VCaP (cell line): ENCODE results near the gene RFX8.

ENCODE experiments used
- H3K27ac ChIP-seq: fragments of 450-650 bp; 2 replicates; pipeline ENCODE4 v1.5.1; 2017
- TF ChIP-seq, protein P1 (sequence below): fragments of 450-650 bp; conservative IDR thresholded peaks from 2 replicates; pipeline ENCODE4 v1.5.1; 2017; ENCODE audit warnings: mild to moderate bottlenecking, moderate library complexity

Gene RFX8

DNA sequence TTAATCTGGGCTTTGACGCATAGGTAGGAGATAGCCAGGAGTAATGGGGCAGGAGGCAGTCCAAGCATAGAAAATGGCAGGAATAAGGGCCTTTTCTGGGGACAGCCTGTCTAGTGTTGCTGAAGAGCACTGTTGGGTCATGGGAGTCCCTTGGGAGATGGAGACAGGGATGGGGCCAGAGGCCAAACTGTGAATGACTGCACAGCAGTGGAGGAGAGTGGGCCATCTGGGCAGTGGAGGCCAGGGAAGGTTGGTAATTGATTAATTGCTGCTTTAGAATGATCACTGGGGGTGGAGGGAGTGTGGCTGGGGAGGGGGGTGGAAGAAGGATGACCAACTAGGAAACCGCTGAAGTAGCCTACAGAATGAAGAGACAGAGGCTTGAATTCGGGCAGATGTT lies 59.0 kb downstream of the RFX8 start:
- no peak overlapping the region for H3K27ac ChIP-seq
- TF ChIP-seq, protein P1, sequence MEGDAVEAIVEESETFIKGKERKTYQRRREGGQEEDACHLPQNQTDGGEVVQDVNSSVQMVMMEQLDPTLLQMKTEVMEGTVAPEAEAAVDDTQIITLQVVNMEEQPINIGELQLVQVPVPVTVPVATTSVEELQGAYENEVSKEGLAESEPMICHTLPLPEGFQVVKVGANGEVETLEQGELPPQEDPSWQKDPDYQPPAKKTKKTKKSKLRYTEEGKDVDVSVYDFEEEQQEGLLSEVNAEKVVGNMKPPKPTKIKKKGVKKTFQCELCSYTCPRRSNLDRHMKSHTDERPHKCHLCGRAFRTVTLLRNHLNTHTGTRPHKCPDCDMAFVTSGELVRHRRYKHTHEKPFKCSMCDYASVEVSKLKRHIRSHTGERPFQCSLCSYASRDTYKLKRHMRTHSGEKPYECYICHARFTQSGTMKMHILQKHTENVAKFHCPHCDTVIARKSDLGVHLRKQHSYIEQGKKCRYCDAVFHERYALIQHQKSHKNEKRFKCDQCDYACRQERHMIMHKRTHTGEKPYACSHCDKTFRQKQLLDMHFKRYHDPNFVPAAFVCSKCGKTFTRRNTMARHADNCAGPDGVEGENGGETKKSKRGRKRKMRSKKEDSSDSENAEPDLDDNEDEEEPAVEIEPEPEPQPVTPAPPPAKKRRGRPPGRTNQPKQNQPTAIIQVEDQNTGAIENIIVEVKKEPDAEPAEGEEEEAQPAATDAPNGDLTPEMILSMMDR = no peak

DNA sequence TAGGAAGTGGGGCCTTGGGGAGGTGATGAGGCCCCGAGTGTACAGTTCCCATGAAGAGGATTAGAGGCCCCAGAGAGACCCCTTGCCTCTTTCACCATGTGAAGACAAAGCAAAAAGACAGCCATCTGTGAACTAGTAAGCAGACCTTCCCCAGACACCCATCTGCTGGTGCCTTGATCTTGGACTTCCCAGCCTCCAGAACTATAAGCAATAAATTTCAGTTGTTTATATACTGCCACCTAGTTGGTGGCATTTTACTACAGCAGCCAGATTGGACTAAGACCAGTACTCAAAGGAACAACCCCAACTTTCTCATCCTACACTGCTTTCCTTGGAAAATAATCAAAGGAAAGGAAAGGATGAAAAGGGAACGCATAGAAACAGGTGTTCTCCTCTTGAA lies 59.7 kb downstream of the RFX8 start:
- no peak overlapping the region for H3K27ac ChIP-seq
- TF ChIP-seq, protein P1 = 0 out of 2 replicates have a peak, but pooled peaks have one; percentile 7

DNA sequence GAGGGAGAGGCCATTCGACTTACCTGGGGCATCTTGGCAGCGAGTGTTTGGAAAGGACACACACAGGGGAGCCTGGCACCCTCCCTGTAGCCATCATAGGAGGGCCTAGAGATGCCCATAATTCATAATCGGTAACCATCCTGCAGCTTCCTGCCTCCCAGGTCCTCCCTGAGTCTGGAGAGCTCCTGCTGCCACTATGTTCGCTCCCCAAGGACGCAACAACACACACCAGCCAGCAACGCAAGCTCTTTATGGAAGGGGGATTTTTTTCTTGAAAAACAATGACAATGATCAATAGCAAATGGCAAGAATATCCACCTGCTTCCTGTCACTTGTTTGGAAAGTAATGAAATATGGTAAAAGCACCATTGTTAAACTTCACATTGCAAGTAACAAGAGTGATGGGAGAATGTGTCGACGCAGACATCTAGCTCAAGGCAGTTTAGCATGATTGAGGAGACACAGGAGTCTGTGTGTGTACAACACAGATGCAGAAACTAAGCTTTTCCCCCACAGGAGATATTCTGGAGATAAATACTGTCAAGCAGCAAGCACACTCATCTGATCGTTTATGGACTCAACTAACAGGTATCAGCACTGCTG lies 62.7 kb downstream of the RFX8 start:
- TF ChIP-seq, protein P1 = no peak
- H3K27ac ChIP-seq = no peak overlapping the region

DNA sequence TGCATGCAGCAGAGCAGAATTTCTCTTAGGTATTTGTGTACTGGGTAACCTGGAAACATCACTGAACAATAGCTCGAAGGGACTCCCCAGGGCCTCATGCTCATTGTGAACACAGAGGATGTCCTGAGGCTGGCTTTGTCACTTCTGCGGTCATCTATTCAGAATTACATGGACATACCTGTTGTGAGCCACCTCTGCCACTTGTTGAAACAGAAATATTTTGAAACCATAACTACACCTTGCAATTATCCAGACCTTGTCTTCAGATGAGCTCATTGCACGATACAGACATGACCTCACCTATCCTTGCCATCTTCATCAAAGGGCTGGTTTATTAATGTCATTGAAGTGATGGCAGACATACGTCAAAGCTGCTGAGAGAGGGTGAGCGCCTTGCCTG lies 64.2 kb downstream of the RFX8 start:
- TF ChIP-seq, protein P1 = no peak
- H3K27ac ChIP-seq = no peak overlapping the region

DNA sequence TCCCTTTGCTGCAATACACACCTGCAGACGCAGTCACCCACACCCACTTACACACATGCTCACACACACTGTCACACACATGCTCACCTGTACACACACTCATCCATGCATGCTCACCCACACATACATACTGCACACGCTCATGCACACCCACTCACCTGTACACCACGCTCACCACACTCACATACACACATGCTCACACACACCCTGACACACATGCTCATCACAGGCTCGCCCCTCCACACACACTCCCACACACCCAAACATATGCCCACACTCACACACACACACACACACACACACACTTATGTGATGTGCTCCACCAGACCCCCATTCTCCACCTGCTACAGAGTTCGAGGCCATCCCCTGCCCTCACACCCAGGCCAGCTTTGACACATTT lies 64.8 kb downstream of the RFX8 start:
- H3K27ac ChIP-seq = no peak overlapping the region
- TF ChIP-seq, protein P1 = no peak

DNA sequence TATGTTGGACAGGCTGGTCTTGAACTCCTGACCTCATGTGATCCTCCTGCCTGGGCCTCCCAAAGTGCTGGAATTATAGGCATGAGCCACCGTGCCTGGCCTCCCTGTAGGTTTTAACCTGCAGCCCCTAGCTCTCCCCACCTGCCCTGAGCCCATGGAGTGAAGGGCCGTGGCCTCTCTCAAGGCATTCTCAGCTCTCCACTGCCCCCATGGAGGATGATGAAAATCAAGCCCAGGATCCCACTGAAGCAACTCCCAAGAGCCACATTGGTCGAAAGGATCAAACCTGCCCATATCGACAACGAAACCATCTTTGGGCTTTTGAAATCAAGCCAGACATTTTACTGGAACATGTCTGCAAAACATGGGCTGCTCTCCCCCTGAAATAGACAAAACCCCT lies 65.2 kb downstream of the RFX8 start:
- TF ChIP-seq, protein P1 = no peak
- H3K27ac ChIP-seq = no peak overlapping the region

DNA sequence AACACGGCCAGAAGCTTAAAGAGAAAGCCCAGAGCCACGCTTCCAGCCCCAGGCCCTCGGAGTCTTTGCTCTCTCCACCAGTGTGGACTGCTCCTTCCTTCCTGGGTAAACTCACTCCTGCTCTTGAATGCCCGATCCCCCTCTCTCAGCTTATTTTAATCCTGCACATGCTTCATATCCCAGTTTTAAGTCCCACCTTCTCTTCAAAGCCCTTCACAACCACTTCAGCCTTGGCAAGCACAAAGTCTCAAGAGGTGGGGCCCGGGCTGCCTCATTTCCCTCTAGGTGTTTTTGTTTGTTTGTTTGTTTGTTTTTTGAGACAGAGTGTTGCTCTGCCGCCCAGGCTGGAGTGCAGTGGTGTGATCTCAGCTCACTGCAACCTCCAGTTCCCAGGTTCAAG lies 66.0 kb downstream of the RFX8 start:
- TF ChIP-seq, protein P1 = no peak
- no peak overlapping the region for H3K27ac ChIP-seq
